GM20000 (cell line): ENCODE measurements around the gene TACC2.

Experiments used
- DNase-seq: peaks from one replicate; pipeline ENCODE4 v3.0.0; 2012; ENCODE audit warnings: low spot score
- CTCF ChIP-seq: IDR thresholded peaks from 2 replicates; pipeline ENCODE4 v1.5.1; 2012; ENCODE audit warnings: mild to moderate bottlenecking, control low read depth; ENCODE audit errors: extremely low read depth, missing control alignments

Gene TACC2

GRCh38 chr10:122170802-122171201 is 181.8 kb downstream of the TACC2 start:
- no peak for TF ChIP-seq CTCF
- DNase-seq: no peak

DNA sequence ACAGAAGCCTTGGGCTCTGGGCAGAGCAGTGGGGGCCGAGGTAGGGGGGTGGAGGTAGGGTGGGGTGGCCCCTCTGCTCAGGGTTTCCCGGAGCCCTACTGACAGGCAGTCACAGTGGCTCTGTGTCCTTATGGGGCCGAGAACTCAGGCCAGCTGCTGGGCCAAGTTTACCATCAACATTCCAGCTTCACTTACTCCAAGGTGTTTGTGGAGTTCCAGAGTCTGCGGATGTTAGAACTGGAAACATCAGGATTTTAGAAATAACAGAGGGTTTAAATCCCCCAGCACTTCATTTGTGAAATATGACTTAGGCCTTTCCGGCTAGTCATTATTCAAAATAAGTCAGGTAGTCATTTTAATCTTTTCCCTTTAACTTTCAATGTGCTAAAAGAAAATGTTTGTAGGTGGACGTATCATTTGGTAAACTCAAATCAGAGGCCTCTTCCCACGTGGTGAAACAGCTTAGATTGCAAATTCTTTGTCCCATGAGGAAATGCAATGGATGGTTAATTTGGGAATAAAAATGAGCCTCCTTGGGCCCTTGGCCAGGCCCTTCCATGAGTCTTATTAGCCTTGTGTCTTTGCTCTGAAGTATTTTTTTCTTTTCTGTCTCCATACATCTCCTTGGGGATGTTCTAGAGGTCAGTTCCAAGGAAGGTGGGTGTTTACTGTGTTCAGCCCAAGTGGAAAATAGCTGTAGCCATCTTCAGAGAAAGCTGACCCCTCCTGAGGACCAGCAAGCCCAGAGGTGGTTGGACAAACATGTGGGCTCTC is 182.5 kb downstream of the TACC2 start:
- TF ChIP-seq CTCF: no peak
- DNase-seq: no peak

DNA sequence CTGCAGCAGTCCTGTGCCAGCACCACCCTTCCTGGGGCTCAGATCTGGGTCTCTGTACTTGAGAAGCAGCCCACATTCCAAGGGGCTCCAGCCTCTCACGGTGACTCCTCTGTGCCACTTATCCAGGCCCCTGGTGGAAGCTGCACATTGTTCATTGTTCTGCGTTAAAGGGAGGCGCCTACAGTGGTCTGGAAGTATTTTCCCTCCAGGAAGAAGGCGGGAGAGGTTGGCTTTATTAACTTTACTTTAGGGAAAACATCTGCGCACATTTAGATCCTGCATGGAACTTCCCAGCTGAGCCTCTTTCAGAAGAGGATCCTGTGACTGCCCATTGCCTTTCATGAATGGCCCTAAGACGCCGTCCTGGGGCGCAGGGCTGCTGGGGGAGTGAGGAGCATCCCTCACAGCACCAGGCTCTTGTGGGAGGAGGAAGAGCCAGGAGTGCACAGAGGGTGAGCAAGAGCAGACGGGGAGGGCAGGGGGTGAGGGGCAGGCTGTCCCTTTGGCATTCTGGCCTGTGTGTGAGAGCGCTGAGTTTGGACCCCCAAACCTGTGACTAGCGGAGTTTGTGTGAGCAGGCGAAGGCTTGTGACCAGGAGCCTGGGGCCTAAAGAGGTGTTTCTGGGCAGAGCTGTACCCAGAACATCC is 183.5 kb downstream of the TACC2 start:
- no peak for DNase-seq
- no peak for TF ChIP-seq CTCF

- no peak for TF ChIP-seq CTCF
- no peak for DNase-seq
Observed at GRCh38 chr10:122173337-122173736, 184.4 kb downstream of the TACC2 start.

GRCh38 chr10:122173766-122174435 is 184.9 kb downstream of the TACC2 start:
- no peak for TF ChIP-seq CTCF
- no peak for DNase-seq

- no peak for TF ChIP-seq CTCF
- DNase-seq: no peak
Observed at GRCh38 chr10:122176232-122177213, 187.6 kb downstream of the TACC2 start.
